ENCODE measurements around the gene SCCPDH.
"Not testable (repeated sequence)": the region's sequence is repeated elsewhere in the genome, so short reads cannot be mapped to it uniquely, and the experiment has no call there.

Gene SCCPDH

GRCh38 chr1:246801241-246802020, 77.2 kb downstream of the SCCPDH start:
- DNase-seq (ENCODE audit: low spot score), result no peak

- no peak for DNase-seq (ENCODE audit: low spot score)
Observed at GRCh38 chr1:246803373-246803772, 79.2 kb downstream of the SCCPDH start.

GRCh38 chr1:246803883-246804282, 79.7 kb downstream of the SCCPDH start:
- DNase-seq (ENCODE audit: low spot score), result no peak

- no peak for DNase-seq (ENCODE audit: low spot score)
Observed at GRCh38 chr1:246805135-246805716, 81.0 kb downstream of the SCCPDH start.

GRCh38 chr1:246809473-246809872, 85.3 kb downstream of the SCCPDH start:
- no peak for DNase-seq (ENCODE audit: low spot score)

- DNase-seq (ENCODE audit: low spot score), result no peak
Observed at GRCh38 chr1:246811985-246812384, 87.8 kb downstream of the SCCPDH start.

- DNase-seq (ENCODE audit: low spot score), result not testable (repeated sequence)
Observed at GRCh38 chr1:246813325-246813724, 89.1 kb downstream of the SCCPDH start.

GRCh38 chr1:246814890-246815289, 90.7 kb downstream of the SCCPDH start:
- no peak for DNase-seq (ENCODE audit: low spot score)

- no peak for DNase-seq (ENCODE audit: low spot score)
Observed at GRCh38 chr1:246815693-246816270, 91.6 kb downstream of the SCCPDH start.
